GM12878 (cell line): Measurements from ENCODE around the gene CDC37. TPM values are rescaled to one million over a fixed set of nuclear protein-coding genes. Genes with fewer than 3 reads are reported as not detected.

Experiments used
- ATAC-seq: fragments of 200-7000 bp; cut with Tn5 transposase; 3 replicates; pipeline ENCODE4 v1.9.1; 2020; ENCODE audit warnings: mild to moderate bottlenecking, moderate library complexity
- BruUV-seq: library from RNA; stranded (reverse); fragments of 400-500 nt; replicated peaks from 2 replicates; lab custom pipeline; 2021; lab: Mats Ljungman, UMichigan
- CTCF ChIA-PET: fragments of 300-600 bp; sonication (Branson Sonifier 250); formaldehyde crosslinking; extraction: SDS; loops from one replicate; lab custom pipeline; 2021; ENCODE audit warnings: inconsistent platforms; lab: Yijun Ruan, JAX
- POLR2A ChIA-PET: fragments of 350-600 bp; formaldehyde crosslinking; extraction: SDS; loops from one replicate; lab custom pipeline; 2021; ENCODE audit warnings: inconsistent platforms; lab: Charles Lee
- RAD21 ChIA-PET: fragments of 300-600 bp; sonication (Branson Sonifier 250); formaldehyde crosslinking; loops from one replicate; lab custom pipeline; 2023; ENCODE audit warnings: antibody characterized with exemption; ENCODE audit not compliant: unreplicated experiment; lab: Charles Lee
- SMC1A ChIA-PET: fragments of 300-600 bp; sonication (Branson Sonifier 250); formaldehyde crosslinking; loops from one replicate; lab custom pipeline; 2023; ENCODE audit not compliant: unreplicated experiment, uncharacterized antibody; lab: Charles Lee
- DNase-seq: peaks from one replicate; pipeline ENCODE4 v3.0.0-alpha.2; 2011; ENCODE audit warnings: low read depth, low spot score
- FAIRE-seq: peaks from 3 replicates; lab custom pipeline; 2011; peaks lifted over from hg19 to GRCh38; lab: Jason Lieb, UNC
- H2AFZ ChIP-seq: 2 replicates; pipeline ENCODE4 v1.6.0; 2011; ENCODE audit warnings: low read depth, low read length, control low read depth; ENCODE audit not compliant: control insufficient read depth
- H3K27ac ChIP-seq: 2 replicates; pipeline ENCODE4 v1.5.1; 2011; ENCODE audit warnings: control low read depth; ENCODE audit not compliant: control insufficient read depth, insufficient read depth
- H3K27me3 ChIP-seq, 2 experiments: replicated peaks in 1 of 2; 2 replicates each; pipeline versions ENCODE4 v1.6.0 to v1.6.1; 2011; ENCODE audit warnings: low read length in 1 of 2; ENCODE audit not compliant: control insufficient read depth in 2 of 2, insufficient read depth in 2 of 2
- H3K36me3 ChIP-seq, 2 experiments: 2 replicates each; pipeline ENCODE4 v1.5.1; 2011; ENCODE audit warnings: low read length in 1 of 2; ENCODE audit not compliant: control insufficient read depth in 2 of 2, insufficient read depth in 2 of 2
- H3K4me1 ChIP-seq: 2 replicates; pipeline ENCODE4 v1.6.1; 2011; ENCODE audit warnings: mild to moderate bottlenecking, low read length, moderate library complexity, mixed read lengths; ENCODE audit not compliant: control insufficient read depth, insufficient read depth
- H3K4me2 ChIP-seq: 2 replicates; pipeline ENCODE4 v1.6.0; 2011; ENCODE audit warnings: control low read depth; ENCODE audit not compliant: control insufficient read depth, insufficient read depth
- H3K4me3 ChIP-seq: fragments of 200-600 bp; sonication (generic); 2 replicates; pipeline ENCODE4 v1.5.1; 2016
- H3K79me2 ChIP-seq: 2 replicates; pipeline ENCODE4 v1.6.0; 2011; ENCODE audit warnings: low read length; ENCODE audit not compliant: control insufficient read depth, insufficient read depth
- H3K9ac ChIP-seq: 2 replicates; pipeline ENCODE4 v1.8.0; 2011; ENCODE audit warnings: low read length, control low read depth, mixed read lengths; ENCODE audit not compliant: control insufficient read depth, insufficient read depth
- H3K9me3 ChIP-seq: replicated peaks from 3 replicates; pipeline ENCODE4 v1.5.1; 2011; ENCODE audit warnings: mild to moderate bottlenecking, low read length; ENCODE audit not compliant: control insufficient read depth, insufficient read depth
- H4K20me1 ChIP-seq: 2 replicates; pipeline ENCODE4 v1.6.0; 2011; ENCODE audit not compliant: control insufficient read depth, insufficient read depth
- BACH1 ChIP-seq: fragments of 450-650 bp; IDR thresholded peaks from 2 replicates; pipeline ENCODE4 v1.6.1; 2017; ENCODE audit warnings: mild to moderate bottlenecking, borderline replicate concordance
- CHD4 ChIP-seq: fragments of 200-600 bp; sonication (generic); IDR thresholded peaks from 2 replicates; pipeline ENCODE4 v1.6.1; 2016; ENCODE audit warnings: mild to moderate bottlenecking
- CUX1 ChIP-seq: IDR thresholded peaks from 2 replicates; pipeline ENCODE4 v1.6.1; 2012; ENCODE audit warnings: improper control_type of control experiment, low read depth, low read length; ENCODE audit not compliant: insufficient replicate concordance
- HDAC6 ChIP-seq: fragments of 200-600 bp; sonication (generic); IDR thresholded peaks from one replicate; pipeline ENCODE4 v1.8.0; 2017; ENCODE audit warnings: antibody characterized with exemption; ENCODE audit not compliant: unreplicated experiment
- NRF1 ChIP-seq: conservative IDR thresholded peaks from 2 replicates; pipeline ENCODE4 v1.6.1; 2011; ENCODE audit warnings: mild to moderate bottlenecking, low read depth, low read length, improper control_type of control experiment
- ZNF687 ChIP-seq: fragments of 450-650 bp; IDR thresholded peaks from 2 replicates; pipeline ENCODE4 v1.6.1; 2017; ENCODE audit warnings: mild to moderate bottlenecking, moderate library complexity
- WGBS: methylation state at CpG from one replicate; pipeline ENCODE4 v1.1.6; 2016; ENCODE audit warnings: low lambda C conversion rate; ENCODE audit not compliant: insufficient replicate concordance, insufficient coverage; ENCODE audit errors: missing lambda C conversion rate; 5-methylcytosine and 5-hydroxymethylcytosine counted together
- in situ Hi-C: fragments of 300-500 bp; cut with MboI; formaldehyde crosslinking; loops from 9 replicates; pipeline ENCODE4 v1.14.3; 2018; ENCODE audit warnings: mixed read lengths
- intact Hi-C: fragments of 100-400 bp; cut with micrococcal nuclease; formaldehyde crosslinking; loops from one replicate; pipeline ENCODE4 v1.14.2; 2022; ENCODE audit not compliant: unreplicated experiment
- polyA plus RNA-seq, 11 experiments: library from polyadenylated mRNA; depleted of rRNA in 4 of 11; unstranded in 6 of 11; stranded (reverse) in 5 of 11; fragments of >200 nt; fragmentation: Nextera tagmentation in 4 of 11; fragmentation: Illumina TruSeq in 1 of 11; extraction: Ambion mirVana in 4 of 11; extraction: Trizol in 1 of 11; gene quantifications; 1 replicate in 1 of 11; 2 replicates in 10 of 11; pipeline versions ENCODE4 v1.2.1 to v1.2.3, GENCODE V29; 2011 to 2016; ENCODE audit warnings: inconsistent platforms in 2 of 11, missing spikeins in 2 of 11, low read depth in 1 of 11
- total RNA-seq, 4 experiments: library from RNA; depleted of rRNA in 3 of 4; stranded (reverse); fragments of >200 nt in 3 of 4; fragmentation: Illumina TruSeq in 1 of 4; extraction: Trizol in 1 of 4; gene quantifications; 2 replicates each; pipeline versions ENCODE4 v1.2.1 to v1.2.3, GENCODE V29; 2013 to 2021
- TF ChIP-seq, protein P1 (sequence below): fragments of 450-650 bp; formaldehyde crosslinking; IDR thresholded peaks from 2 replicates; pipeline ENCODE4 v1.5.0; 2022; ENCODE audit warnings: mild to moderate bottlenecking, missing genetic modification characterization
- TF ChIP-seq, protein P2 (sequence below): fragments of 450-650 bp; IDR thresholded peaks from 2 replicates; pipeline ENCODE4 v1.6.1; 2017; ENCODE audit warnings: borderline replicate concordance

The CDC37 gene
- total and polyA plus RNA-seq, 10 of the 15 experiments (the other 5 are each of a cell fraction or from before 2014, with no cell fraction given) = 4.7 to 265 (median 176) TPM

- H3K79me2 ChIP-seq = no peaks in the 10 kb centered on the region
- under 1% methylated on average over 31 of the region's 40 CpGs for WGBS
- POLR2A ChIA-PET = interaction anchor here (1.3 to 7.8 kb wide), 2 partner anchors 9 to 13 kb away, joined by 9 to 122 read pairs; partner anchors contain the start of gene CDC37
- TF ChIP-seq CUX1 (no peak), NRF1 (no peak), ZNF687 (no peak), CHD4 (no peak), BACH1 (no peak), HDAC6 (no peak)
- TF ChIP-seq, protein P1, sequence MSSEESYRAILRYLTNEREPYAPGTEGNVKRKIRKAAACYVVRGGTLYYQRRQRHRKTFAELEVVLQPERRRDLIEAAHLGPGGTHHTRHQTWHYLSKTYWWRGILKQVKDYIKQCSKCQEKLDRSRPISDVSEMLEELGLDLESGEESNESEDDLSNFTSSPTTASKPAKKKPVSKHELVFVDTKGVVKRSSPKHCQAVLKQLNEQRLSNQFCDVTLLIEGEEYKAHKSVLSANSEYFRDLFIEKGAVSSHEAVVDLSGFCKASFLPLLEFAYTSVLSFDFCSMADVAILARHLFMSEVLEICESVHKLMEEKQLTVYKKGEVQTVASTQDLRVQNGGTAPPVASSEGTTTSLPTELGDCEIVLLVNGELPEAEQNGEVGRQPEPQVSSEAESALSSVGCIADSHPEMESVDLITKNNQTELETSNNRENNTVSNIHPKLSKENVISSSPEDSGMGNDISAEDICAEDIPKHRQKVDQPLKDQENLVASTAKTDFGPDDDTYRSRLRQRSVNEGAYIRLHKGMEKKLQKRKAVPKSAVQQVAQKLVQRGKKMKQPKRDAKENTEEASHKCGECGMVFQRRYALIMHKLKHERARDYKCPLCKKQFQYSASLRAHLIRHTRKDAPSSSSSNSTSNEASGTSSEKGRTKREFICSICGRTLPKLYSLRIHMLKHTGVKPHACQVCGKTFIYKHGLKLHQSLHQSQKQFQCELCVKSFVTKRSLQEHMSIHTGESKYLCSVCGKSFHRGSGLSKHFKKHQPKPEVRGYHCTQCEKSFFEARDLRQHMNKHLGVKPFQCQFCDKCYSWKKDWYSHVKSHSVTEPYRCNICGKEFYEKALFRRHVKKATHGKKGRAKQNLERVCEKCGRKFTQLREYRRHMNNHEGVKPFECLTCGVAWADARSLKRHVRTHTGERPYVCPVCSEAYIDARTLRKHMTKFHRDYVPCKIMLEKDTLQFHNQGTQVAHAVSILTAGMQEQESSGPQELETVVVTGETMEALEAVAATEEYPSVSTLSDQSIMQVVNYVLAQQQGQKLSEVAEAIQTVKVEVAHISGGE (CRISPR knock-in tag) = no peak
- TF ChIP-seq, protein P2, sequence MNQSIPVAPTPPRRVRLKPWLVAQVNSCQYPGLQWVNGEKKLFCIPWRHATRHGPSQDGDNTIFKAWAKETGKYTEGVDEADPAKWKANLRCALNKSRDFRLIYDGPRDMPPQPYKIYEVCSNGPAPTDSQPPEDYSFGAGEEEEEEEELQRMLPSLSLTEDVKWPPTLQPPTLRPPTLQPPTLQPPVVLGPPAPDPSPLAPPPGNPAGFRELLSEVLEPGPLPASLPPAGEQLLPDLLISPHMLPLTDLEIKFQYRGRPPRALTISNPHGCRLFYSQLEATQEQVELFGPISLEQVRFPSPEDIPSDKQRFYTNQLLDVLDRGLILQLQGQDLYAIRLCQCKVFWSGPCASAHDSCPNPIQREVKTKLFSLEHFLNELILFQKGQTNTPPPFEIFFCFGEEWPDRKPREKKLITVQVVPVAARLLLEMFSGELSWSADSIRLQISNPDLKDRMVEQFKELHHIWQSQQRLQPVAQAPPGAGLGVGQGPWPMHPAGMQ = no peak
These were observed 15.9 kb upstream of the CDC37 start for GRCh38 chr19:10419200-10419645.

More at GRCh38 chr19:10419200-10419645, 15.9 kb upstream of the CDC37 start:
- no TSS peak for BruUV-seq
- Histone ChIP-seq H3K36me3 (no peaks in the 10 kb centered on the region), H3K9me3 (peaks cover 2% of the 10 kb centered on the region; the same call in 2 of the 3 replicates), H3K4me3 (peak overlapping the region; percentile 40; the same call in 1 of the 2 replicates), H2AFZ (peak overlapping the region; percentile 39; the same call in 1 of the 2 replicates), H4K20me1 (no peaks in the 10 kb centered on the region; the same call in 1 of the 2 replicates), H3K27ac (no peak overlapping the region), H3K27me3 (peaks cover 0 to 17% of the 10 kb centered on the region in 2 experiments; a peak in 3 of 4 replicates), H3K4me2 (peak overlapping the region; percentile 87), H3K4me1 (peaks cover 50% of the 10 kb centered on the region), H3K9ac (no peak overlapping the region)
- in situ Hi-C loops (no loop called here), intact Hi-C loops (loop anchor here (10.0 kb wide), 1 partner anchor 236 kb away; the partner anchor contains the start of gene ILF3)
- ATAC-seq (no peak), DNase-seq (no peak), FAIRE-seq (no peak)
- CTCF ChIA-PET = interaction anchor here (1.8 to 28.5 kb wide), 3 partner anchors 6 to 149 kb away, joined by 13 to 1053 read pairs (median 1053); partner anchors contain the start of genes CDC37, ICAM1 and PDE4A
- SMC1A ChIA-PET = interaction anchor here (7.5 kb wide), 1 partner anchor 13 kb away, joined by 124 read pairs; the partner anchor contains the start of gene CDC37
- RAD21 ChIA-PET = interaction anchor here (10.2 kb wide), 1 partner anchor 13 kb away, joined by 209 read pairs; the partner anchor contains the start of gene CDC37
